ENCODE results near the gene RAB30. TPM values are rescaled to one million over a fixed set of nuclear protein-coding genes. Genes with fewer than 3 reads are reported as not detected.

RAB30 gene
- 14.6 TPM in 2 replicates for total RNA-seq

GRCh38 chr11:83071567-83072349, at the start of gene RAB30:
Gene RAB30 (minus strand): TSS chr11:83071897. CDS start chr11:82997316, 74,581 bp downstream.

Other genes with a start within 250 kb of the RAB30 start
- gene PRCP, start 171.5 kb downstream of the RAB30 start, total RNA-seq, result 223 and 241 TPM in 2 replicates
- 1.6 and 1.8 TPM in 2 replicates for gene DDIAS, start 170.2 kb downstream of the RAB30 start, total RNA-seq
- 35.9 and 39.9 TPM in 2 replicates for gene PCF11, start 85.2 kb upstream of the RAB30 start, total RNA-seq
- gene ANKRD42, start 121.8 kb upstream of the RAB30 start, total RNA-seq, result 2.9 and 3.9 TPM in 2 replicates
- gene CCDC90B, start 214.5 kb upstream of the RAB30 start, total RNA-seq, result 53.2 and 62.4 TPM in 2 replicates

Data from dermis lymphatic vessel endothelial cell (primary cell).